Sigmoid colon (tissue), 4 donors: ENCODE measurements around the gene GNG14.

ENCODE experiments used
- CTCF ChIP-seq, 4 experiments: fragments of 450-650 bp in 3 of 4; fragments of 200-600 bp in 1 of 4; IDR thresholded peaks; one replicate each; pipeline ENCODE4 v1.5.1; 2016 to 2019; ENCODE audit warnings: antibody characterized with exemption in 4 of 4, mild to moderate bottlenecking in 3 of 4, moderate library complexity in 2 of 4
- EP300 ChIP-seq, 4 donors: sonication (generic); formaldehyde crosslinking; IDR thresholded peaks; one replicate each; pipeline ENCODE4 v1.6.1; 2017; ENCODE audit warnings: antibody characterized with exemption in 4 of 4
- POLR2A ChIP-seq, 2 donors: fragments of 450-650 bp; IDR thresholded peaks; one replicate each; pipeline ENCODE4 v1.6.1; 2016; ENCODE audit warnings: antibody characterized with exemption in 2 of 2, mild to moderate bottlenecking in 2 of 2, moderate library complexity in 2 of 2

- TF ChIP-seq POLR2A (IDR thresholded peaks at IDR 0.05) (no peak), CTCF (IDR thresholded peaks at IDR 0.05) (no peak), EP300 (IDR thresholded peaks at IDR 0.05) (no peak)
Observed at GRCh38 chr19:12657966-12658365, 29.8 kb upstream of the GNG14 start.
